DND-41 (cell line): ENCODE results near the gene EIF1AD.

ENCODE experiments used
- CTCF ChIP-seq: IDR thresholded peaks from 2 replicates; pipeline ENCODE4 v1.5.1; 2012; ENCODE audit warnings: borderline replicate concordance, low read length, moderate library complexity, mild to moderate bottlenecking; ENCODE audit not compliant: poor library complexity, severe bottlenecking; ENCODE audit errors: extremely low read depth
- EZH2 ChIP-seq: IDR thresholded peaks from 3 replicates; pipeline ENCODE4 v1.6.1; 2012; ENCODE audit warnings: borderline replicate concordance, low read depth, mild to moderate bottlenecking, moderate library complexity, low read length, inconsistent platforms; ENCODE audit not compliant: severe bottlenecking

GRCh38 chr11:66022401-66023185 lies 20.6 kb upstream of the EIF1AD start:
- peak; percentile 96 for TF ChIP-seq CTCF
- TF ChIP-seq EZH2 = no peak
